Putamen (tissue), 1 donor: ENCODE results near the gene LCE4A.
A peak's percentile ranks its signal among the peaks of the same experiment; 100 is the strongest.

ENCODE experiments used
- DNase-seq: peaks from one replicate; pipeline ENCODE4 v3.0.0-alpha.2; 2016; ENCODE audit warnings: low spot score

The LCE4A gene

GRCh38 chr1:152745765-152746444 lies 37.9 kb downstream of the LCE4A start:
- no peak for DNase-seq

- no peak for DNase-seq
These were observed 39.9 kb downstream of the LCE4A start for GRCh38 chr1:152747831-152748230.

GRCh38 chr1:152752225-152752624 lies 44.3 kb downstream of the LCE4A start:
- no peak for DNase-seq

GRCh38 chr1:152753586-152753985 lies 45.6 kb downstream of the LCE4A start:
- no peak for DNase-seq

- no peak for DNase-seq
These were observed 48.9 kb downstream of the LCE4A start for GRCh38 chr1:152756872-152757271.

GRCh38 chr1:152757747-152758146 lies 49.8 kb downstream of the LCE4A start, which contains the start of gene KPRP:
TSS of gene KPRP (plus strand) at chr1:152758025. CDS start at chr1:152759589, 1,564 bp downstream.
- peak; percentile 16 for DNase-seq

- DNase-seq: no peak
These were observed 50.7 kb downstream of the LCE4A start for GRCh38 chr1:152758636-152759035.
